BJ (cell line): ENCODE results near the gene PLA2G5. TPM values are rescaled to one million over a fixed set of nuclear protein-coding genes. Genes with fewer than 3 reads are reported as not detected.
A peak's percentile ranks its signal among the peaks of the same experiment; 100 is the strongest.
"Not testable (repeated sequence)": the region's sequence is repeated elsewhere in the genome, so short reads cannot be mapped to it uniquely, and the experiment has no call there.

Experiments
- CTCF ChIA-PET: fragments of 350-600 bp; formaldehyde crosslinking; extraction: SDS; loops from one replicate; lab custom pipeline; 2021; ENCODE audit warnings: antibody characterized with exemption, inconsistent platforms; lab: Yijun Ruan, JAX
- POLR2A ChIA-PET: fragments of 300-600 bp; sonication (Branson Sonifier 250); formaldehyde crosslinking; extraction: SDS; loops from one replicate; lab custom pipeline; 2021; ENCODE audit warnings: antibody characterized with exemption; lab: Charles Lee
- DNase-seq: peaks from one replicate; pipeline ENCODE4 v3.0.0-alpha.2; 2011; ENCODE audit warnings: low read depth
- H3K27me3 ChIP-seq: 2 replicates; pipeline ENCODE4 v1.6.0; 2011; ENCODE audit warnings: low read length; ENCODE audit not compliant: control insufficient read depth, insufficient read depth
- H3K36me3 ChIP-seq: 2 replicates; pipeline ENCODE4 v1.5.1; 2011; ENCODE audit warnings: low read length; ENCODE audit not compliant: control insufficient read depth, insufficient read depth
- H3K4me3 ChIP-seq: 2 replicates; pipeline ENCODE4 v1.5.1; 2011; ENCODE audit warnings: low read depth, mild to moderate bottlenecking, control low read depth, low read length
- polyA plus RNA-seq: library from polyadenylated mRNA; depleted of rRNA; stranded (reverse); fragments of >200 nt; gene quantifications from 2 replicates; pipeline ENCODE4 v1.2.3, GENCODE V29; 2011
- TF ChIP-seq, protein P1 (sequence below): IDR thresholded peaks from 2 replicates; pipeline ENCODE4 v1.5.1; 2011; ENCODE audit warnings: low read depth, mild to moderate bottlenecking, control low read depth, inconsistent platforms, low read length, moderate library complexity; ENCODE audit not compliant: insufficient read depth

The PLA2G5 gene
- polyA plus RNA-seq, 1 experiment, result not detected

DNA sequence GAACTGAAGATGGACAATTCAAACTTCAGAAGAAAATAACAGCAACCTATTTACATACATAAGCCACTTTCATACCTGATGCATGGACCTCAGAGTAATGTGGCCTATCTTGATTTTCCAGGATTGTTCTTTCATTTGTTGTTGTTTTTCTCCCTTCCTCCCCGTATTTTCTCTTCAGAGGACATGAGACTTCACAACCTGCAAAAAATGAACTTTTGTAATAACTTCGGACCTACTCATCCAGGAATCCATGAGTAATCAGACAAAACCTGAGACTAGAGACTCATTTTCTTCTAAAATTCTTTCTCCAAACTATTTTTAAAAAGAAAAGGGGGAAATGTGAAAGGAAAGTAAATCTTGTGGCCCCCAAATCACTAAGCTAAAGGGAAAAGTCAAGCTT, 17.6 kb upstream of the PLA2G5 start:
- no peak for DNase-seq
- TF ChIP-seq, protein P1, sequence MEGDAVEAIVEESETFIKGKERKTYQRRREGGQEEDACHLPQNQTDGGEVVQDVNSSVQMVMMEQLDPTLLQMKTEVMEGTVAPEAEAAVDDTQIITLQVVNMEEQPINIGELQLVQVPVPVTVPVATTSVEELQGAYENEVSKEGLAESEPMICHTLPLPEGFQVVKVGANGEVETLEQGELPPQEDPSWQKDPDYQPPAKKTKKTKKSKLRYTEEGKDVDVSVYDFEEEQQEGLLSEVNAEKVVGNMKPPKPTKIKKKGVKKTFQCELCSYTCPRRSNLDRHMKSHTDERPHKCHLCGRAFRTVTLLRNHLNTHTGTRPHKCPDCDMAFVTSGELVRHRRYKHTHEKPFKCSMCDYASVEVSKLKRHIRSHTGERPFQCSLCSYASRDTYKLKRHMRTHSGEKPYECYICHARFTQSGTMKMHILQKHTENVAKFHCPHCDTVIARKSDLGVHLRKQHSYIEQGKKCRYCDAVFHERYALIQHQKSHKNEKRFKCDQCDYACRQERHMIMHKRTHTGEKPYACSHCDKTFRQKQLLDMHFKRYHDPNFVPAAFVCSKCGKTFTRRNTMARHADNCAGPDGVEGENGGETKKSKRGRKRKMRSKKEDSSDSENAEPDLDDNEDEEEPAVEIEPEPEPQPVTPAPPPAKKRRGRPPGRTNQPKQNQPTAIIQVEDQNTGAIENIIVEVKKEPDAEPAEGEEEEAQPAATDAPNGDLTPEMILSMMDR, result no peak
- Histone ChIP-seq H3K36me3 (no peaks in the 10 kb centered on the region), H3K4me3 (no peak overlapping the region), H3K27me3 (peaks cover 2% of the 10 kb centered on the region; the same call in 1 of the 2 replicates)
- ChIA-PET CTCF (interaction anchor here (0.9 kb wide), 1 partner anchor 337 kb away, joined by 4 read pairs; no protein-coding TSS in a partner anchor), POLR2A (no interaction called here)

DNA sequence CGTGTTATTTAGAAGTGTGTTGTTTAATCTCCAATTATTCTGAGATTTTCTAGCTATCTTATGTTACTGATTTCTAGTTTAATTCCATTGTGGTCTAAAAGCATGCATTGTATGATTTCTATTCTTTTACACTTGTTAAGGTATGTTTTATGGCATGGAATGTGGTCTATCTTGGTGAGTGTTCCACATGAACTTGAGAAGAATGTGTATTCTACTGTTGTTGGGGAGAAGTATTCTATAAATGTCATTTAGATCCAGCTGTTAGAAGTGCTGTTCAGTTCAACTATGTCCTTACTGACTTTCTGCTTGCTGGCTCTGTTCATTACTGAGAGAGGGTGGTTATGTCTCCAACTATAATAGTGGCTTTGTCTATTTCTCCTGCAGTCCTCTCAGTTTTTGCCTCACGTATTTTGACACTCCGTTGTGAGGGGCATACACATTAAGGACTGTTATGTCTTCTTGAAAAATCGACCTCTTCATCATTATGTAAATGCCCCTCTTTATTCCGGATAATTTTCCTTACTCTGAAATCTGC, 12.0 kb upstream of the PLA2G5 start:
- H3K36me3 ChIP-seq, result no peaks in the 10 kb centered on the region
- TF ChIP-seq, protein P1, result no peak
- H3K4me3 ChIP-seq, result no peak overlapping the region
- ChIA-PET POLR2A (no interaction called here), CTCF (interaction anchor here (0.9 to 1.8 kb wide), 2 partner anchors 83 to 94 kb away, joined by 3 to 8 read pairs; no protein-coding TSS in a partner anchor)
- H3K27me3 ChIP-seq, result peaks cover 2% of the 10 kb centered on the region; the same call in 1 of the 2 replicates
- DNase-seq, result no peak

DNA sequence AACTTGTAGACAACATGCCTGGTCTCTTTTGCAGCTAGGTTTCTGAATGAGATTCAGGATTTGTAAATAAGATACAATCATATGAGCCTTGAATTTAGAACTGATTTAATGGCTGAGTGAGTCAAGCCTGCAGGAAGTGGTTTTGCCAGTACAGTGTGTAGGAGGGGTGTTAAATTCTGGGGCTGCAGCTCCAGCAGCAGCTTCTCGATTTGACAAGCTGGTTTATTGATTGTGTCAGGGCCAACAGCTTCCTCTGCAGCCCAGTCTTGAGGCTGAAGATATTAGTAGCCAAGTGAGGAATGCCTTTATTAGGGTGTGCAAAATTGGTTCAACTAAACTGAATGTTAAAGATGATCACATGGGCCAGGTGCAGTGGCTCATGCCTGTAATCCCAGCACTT, 11.5 kb upstream of the PLA2G5 start:
- Histone ChIP-seq H3K4me3 (no peak overlapping the region), H3K27me3 (peaks cover 2% of the 10 kb centered on the region; the same call in 1 of the 2 replicates), H3K36me3 (no peaks in the 10 kb centered on the region)
- TF ChIP-seq, protein P1, result no peak
- DNase-seq, result peak; percentile 54
- POLR2A ChIA-PET, result no interaction called here
- CTCF ChIA-PET, result interaction anchor here (0.9 to 1.8 kb wide), 2 partner anchors 84 to 93 kb away, joined by 3 to 8 read pairs; no protein-coding TSS in a partner anchor

DNA sequence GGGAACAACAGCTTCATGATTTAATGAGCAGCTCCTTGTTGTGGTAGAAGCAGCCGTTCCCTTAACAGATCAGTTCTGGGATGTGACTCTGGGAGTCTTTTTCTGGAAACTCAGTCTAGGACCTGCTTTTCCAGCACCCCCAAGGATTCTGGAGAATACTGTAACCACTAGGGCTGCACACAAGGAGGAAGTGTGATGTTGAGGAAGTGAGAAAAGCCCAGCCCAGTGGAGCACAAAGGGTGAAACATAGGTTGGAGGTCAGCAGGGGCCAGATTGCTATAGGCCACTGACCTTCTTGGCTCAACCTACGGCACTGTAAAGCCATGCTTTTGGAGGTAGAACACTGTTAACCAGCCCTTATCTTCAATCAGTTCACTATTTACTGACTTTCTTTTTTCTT, 10.1 kb upstream of the PLA2G5 start:
- Histone ChIP-seq H3K4me3 (no peak overlapping the region), H3K27me3 (peaks cover 2% of the 10 kb centered on the region; the same call in 1 of the 2 replicates), H3K36me3 (no peaks in the 10 kb centered on the region)
- ChIA-PET POLR2A (no interaction called here), CTCF (interaction anchor here (0.6 kb wide), 1 partner anchor 369 kb away, joined by 3 read pairs; no protein-coding TSS in a partner anchor)
- TF ChIP-seq, protein P1, result no peak
- DNase-seq, result no peak

DNA sequence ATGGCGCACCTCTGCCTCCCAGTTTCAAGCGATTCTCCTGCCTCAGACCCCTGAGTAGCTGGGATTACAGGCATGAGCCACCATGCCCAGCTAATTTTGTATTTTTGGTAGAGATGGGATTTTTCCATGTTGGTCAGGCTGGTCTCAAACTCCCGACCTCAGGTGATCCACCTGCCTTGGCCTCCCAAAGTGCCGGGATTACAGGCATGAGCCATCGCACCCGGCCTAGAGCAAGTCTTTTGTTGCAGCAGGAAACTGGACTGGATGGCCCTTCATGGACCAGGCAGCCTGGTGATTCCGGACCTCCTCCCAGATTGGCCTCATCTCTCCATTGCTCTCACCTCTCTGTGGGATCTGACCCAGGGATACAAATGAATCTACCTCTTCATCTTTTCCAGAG, 9.2 kb upstream of the PLA2G5 start:
- H3K27me3 ChIP-seq, H3K4me3 ChIP-seq, DNase-seq, CTCF ChIA-PET, POLR2A ChIA-PET, H3K36me3 ChIP-seq: not testable (repeated sequence)

DNA sequence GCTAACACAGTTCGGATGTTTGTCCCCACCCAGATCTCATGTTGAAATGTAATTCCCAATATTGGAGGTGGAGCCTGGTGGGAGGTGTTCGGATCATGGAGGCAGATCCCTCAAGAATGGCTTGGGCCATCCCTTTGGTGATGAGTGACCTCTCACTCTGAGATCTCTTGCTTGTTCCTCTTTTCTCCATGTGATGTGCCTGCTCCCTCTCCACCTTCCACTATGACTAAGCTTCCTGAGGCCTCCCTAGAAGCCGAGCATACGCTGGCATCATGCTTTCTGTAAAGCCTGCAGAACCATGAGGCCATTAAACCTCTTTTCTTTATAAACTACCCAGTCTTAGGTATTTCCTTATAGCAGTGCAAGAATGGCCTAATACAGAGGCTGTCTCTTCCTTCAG, 8.1 kb upstream of the PLA2G5 start:
- ChIA-PET POLR2A (no interaction called here), CTCF (no interaction called here)
- TF ChIP-seq, protein P1, result no peak
- H3K4me3 ChIP-seq, result no peak overlapping the region
- no peaks in the 10 kb centered on the region for H3K36me3 ChIP-seq
- no peaks in the 10 kb centered on the region; the same call in 1 of the 2 replicates for H3K27me3 ChIP-seq
- no peak for DNase-seq
